Lower leg skin (tissue), 4 donors: Measurements from ENCODE around the gene IFFO2. TPM values are rescaled to one million over a fixed set of nuclear protein-coding genes. Genes with fewer than 3 reads are reported as not detected.

ENCODE experiments used
- DNase-seq, 2 donors: peaks; one replicate each; pipeline ENCODE4 v3.0.0-alpha.2; 2019; ENCODE audit warnings: low spot score in 2 of 2
- H3K4me3 ChIP-seq: fragments of 200-600 bp; sonication (generic); 2 replicates; pipeline ENCODE4 v1.5.1; 2017; ENCODE audit warnings: mild to moderate bottlenecking, low read depth; ENCODE audit not compliant: poor library complexity, severe bottlenecking
- POLR2A ChIP-seq, 2 donors: fragments of 450-650 bp; IDR thresholded peaks; one replicate each; pipeline ENCODE4 v1.6.1; 2016 to 2017; ENCODE audit warnings: antibody characterized with exemption in 2 of 2, mild to moderate bottlenecking in 1 of 2, moderate library complexity in 1 of 2
- WGBS, 2 donors: methylation state at CpG; one replicate each; pipeline ENCODE4 v1.1.5; 2018; 5-methylcytosine and 5-hydroxymethylcytosine counted together
- intact Hi-C: fragments of 100-400 bp; cut with DNase I; formaldehyde crosslinking; loops from one replicate; pipeline ENCODE4 v1.15.0; 2023; ENCODE audit warnings: low total_unique reads
- total RNA-seq, 4 donors: library from RNA; depleted of rRNA; stranded (reverse); fragments of >200 nt; gene quantifications; one replicate each; pipeline ENCODE4 v1.1.0, GENCODE V29; 2016
- TF ChIP-seq, protein P1 (sequence below), 3 donors: fragments of 450-650 bp; IDR thresholded peaks; one replicate each; pipeline ENCODE4 v1.5.1; 2016; ENCODE audit warnings: antibody characterized with exemption in 3 of 3, mild to moderate bottlenecking in 3 of 3, moderate library complexity in 2 of 3

The IFFO2 gene
- total RNA-seq, 4 donors from 2014 or later = 317 to 562 (median 451) TPM

DNA sequence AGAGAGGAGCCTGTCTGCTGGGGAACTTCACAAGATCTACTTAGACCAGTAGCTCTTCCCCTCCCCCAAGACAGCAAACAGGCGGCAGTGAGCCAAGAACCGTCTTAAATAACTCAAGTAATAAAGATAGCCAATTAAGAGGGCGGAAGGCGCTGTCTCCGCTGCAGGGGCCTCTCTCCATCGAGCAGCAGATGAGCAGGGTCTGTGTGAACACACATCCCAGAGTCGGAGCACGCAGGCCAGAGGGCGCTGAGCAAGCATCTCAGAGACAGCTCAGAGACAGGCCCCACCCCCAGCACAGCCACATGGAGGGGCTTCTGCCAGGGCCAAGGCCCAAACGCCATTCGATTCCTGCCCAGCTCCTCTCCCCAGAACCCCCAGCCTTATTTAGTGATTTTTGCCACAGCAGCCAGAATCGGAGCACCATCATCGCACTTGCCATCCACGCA, 11.1 kb downstream of the IFFO2 start:
- no peak for DNase-seq
- TF ChIP-seq, protein P1, sequence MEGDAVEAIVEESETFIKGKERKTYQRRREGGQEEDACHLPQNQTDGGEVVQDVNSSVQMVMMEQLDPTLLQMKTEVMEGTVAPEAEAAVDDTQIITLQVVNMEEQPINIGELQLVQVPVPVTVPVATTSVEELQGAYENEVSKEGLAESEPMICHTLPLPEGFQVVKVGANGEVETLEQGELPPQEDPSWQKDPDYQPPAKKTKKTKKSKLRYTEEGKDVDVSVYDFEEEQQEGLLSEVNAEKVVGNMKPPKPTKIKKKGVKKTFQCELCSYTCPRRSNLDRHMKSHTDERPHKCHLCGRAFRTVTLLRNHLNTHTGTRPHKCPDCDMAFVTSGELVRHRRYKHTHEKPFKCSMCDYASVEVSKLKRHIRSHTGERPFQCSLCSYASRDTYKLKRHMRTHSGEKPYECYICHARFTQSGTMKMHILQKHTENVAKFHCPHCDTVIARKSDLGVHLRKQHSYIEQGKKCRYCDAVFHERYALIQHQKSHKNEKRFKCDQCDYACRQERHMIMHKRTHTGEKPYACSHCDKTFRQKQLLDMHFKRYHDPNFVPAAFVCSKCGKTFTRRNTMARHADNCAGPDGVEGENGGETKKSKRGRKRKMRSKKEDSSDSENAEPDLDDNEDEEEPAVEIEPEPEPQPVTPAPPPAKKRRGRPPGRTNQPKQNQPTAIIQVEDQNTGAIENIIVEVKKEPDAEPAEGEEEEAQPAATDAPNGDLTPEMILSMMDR (IDR thresholded peaks at IDR 0.05) = no peak
- TF ChIP-seq POLR2A (IDR thresholded peaks at IDR 0.05) = no peak
- WGBS, 2 donors = 51 to 53% methylated on average over 14 of the region's 14 CpGs
- intact Hi-C loops = loop anchor here (5.0 kb wide), 1 partner anchor 137 kb away; no protein-coding TSS in a partner anchor
- H3K4me3 ChIP-seq = no peak overlapping the region

DNA sequence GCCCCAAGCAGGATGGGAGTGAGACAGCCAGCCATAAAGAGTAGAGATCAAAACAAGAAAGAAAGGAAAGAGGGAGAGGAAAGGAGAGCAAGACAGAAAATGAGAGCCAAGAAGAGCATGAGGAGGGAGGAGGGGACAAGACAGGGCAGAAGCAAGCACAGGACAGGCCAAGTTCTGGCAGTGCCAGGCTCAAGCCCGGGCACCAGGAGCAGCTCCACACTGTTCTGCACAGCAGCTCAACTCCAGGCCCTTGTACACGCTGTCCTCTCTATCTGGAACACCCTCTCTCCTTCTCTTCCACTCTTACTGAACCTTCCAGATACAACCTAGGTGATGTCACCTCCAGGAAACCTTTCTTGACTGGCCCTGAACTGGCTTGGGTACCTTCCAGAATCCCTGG, 11.7 kb downstream of the IFFO2 start:
- no peak for DNase-seq
- no peak for TF ChIP-seq POLR2A (IDR thresholded peaks at IDR 0.05)
- TF ChIP-seq, protein P1 (IDR thresholded peaks at IDR 0.05) = no peak
- H3K4me3 ChIP-seq = no peak overlapping the region
- intact Hi-C loops = loop anchor here (5.0 kb wide), 1 partner anchor 137 kb away; no protein-coding TSS in a partner anchor
- 42 to 43% methylated on average over 2 of the region's 2 CpGs for WGBS, 2 donors

DNA sequence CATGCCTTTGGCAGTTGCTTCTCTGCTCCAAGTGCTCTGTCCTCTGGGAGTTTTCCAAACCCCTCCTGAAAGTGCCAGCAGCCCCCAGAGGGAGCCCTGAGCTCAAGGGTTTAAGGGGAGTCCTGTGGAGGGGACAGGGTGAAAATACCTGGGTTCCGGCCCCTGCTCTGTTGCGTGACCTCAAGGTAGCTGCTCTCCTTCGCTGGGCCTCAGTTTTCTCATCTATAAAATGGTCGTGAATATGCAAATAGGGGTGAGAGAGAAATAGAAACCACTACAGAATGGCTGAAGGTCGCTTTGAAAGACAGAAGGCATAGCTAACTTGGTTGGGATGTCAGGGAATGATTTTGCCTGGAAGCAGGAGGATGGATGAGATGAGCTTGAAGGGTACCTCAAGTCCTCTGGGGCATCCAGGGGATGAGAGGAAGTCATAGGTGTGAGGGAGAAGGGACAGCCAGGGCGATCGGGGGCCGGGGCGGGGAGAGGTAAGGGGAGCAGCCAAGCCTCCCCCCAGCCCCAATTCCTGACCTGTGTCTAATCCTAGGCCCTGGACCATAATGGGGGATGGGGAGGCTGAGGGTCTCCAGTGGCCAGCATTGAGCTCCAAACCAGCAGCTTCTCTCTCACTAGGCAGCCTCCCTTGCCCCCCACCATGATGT, 12.4 kb downstream of the IFFO2 start:
- H3K4me3 ChIP-seq = no peak overlapping the region
- WGBS, 2 donors = 87 to 92% methylated on average over 9 of the region's 9 CpGs
- no peak for DNase-seq
- TF ChIP-seq, protein P1 (IDR thresholded peaks at IDR 0.05) = no peak
- no peak for TF ChIP-seq POLR2A (IDR thresholded peaks at IDR 0.05)
- intact Hi-C loops = no loop called here

DNA sequence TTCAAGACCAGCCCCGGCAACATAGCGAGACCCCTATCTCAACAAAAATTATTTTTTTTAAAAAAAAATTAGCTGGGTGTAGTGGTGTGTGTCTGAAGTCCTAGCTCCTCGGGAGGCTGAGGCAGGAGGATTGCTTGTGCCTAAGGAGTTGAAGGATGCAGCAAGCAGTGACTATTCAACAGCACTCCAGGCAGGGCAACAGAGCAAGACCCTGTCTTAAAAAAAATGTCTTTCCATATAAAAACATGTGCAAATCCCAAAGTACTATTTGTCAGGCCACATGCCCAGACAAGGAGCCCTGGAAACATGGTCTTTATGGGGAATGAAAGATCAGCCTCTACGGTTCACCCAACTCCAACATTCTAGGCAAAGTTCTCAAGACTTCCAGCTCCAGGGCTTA, 13.3 kb downstream of the IFFO2 start:
- no peak overlapping the region for H3K4me3 ChIP-seq
- WGBS, 2 donors = 81 to 91% methylated on average over 4 of the region's 4 CpGs
- intact Hi-C loops = no loop called here
- TF ChIP-seq, protein P1 (IDR thresholded peaks at IDR 0.05) = no peak
- TF ChIP-seq POLR2A (IDR thresholded peaks at IDR 0.05) = no peak
- DNase-seq = no peak

DNA sequence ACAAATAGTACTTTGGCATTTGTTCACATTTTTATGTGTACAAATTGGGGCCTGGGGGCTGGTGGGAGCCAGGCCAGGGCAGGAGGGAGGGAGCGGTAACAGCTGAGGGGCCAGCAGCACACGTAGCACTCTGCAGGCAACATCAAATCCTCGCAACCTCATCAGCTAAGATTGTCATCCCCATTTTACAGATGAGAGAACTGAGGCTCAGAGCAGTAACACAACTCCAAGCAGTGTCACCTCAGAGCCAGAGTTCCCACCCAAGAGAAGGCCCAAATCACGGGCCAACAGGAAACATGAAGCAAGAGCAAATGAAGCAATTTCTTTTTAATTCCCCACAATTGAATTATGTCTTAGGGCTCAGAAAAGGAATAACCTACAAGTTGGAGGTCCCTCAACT, 14.1 kb downstream of the IFFO2 start:
- no peak overlapping the region for H3K4me3 ChIP-seq
- no peak for DNase-seq
- TF ChIP-seq, protein P1 (IDR thresholded peaks at IDR 0.05) = no peak
- TF ChIP-seq POLR2A (IDR thresholded peaks at IDR 0.05) = no peak
- intact Hi-C loops = no loop called here
- 56 to 68% methylated on average over 4 of the region's 4 CpGs for WGBS, 2 donors
